GM18526 (cell line): ENCODE measurements around the gene CLPSL1.

ENCODE experiments used
- POLR2A ChIP-seq: IDR thresholded peaks from 3 replicates; pipeline ENCODE4 v1.6.1; 2011; ENCODE audit not compliant: insufficient read length; ENCODE audit errors: extremely low read depth

The CLPSL1 gene

GRCh38 chr6:35752330-35752729, 28.5 kb upstream of the CLPSL1 start:
- TF ChIP-seq POLR2A, result no peak

GRCh38 chr6:35754452-35755277, 26.2 kb upstream of the CLPSL1 start:
- no peak for TF ChIP-seq POLR2A

GRCh38 chr6:35755278-35755924, 25.4 kb upstream of the CLPSL1 start:
- no peak for TF ChIP-seq POLR2A

GRCh38 chr6:35757456-35758123, 23.2 kb upstream of the CLPSL1 start:
- TF ChIP-seq POLR2A, result no peak

GRCh38 chr6:35759426-35759825, 21.4 kb upstream of the CLPSL1 start:
- no peak for TF ChIP-seq POLR2A

GRCh38 chr6:35765739-35766138, 15.1 kb upstream of the CLPSL1 start:
- TF ChIP-seq POLR2A, result no peak

- no peak for TF ChIP-seq POLR2A
Observed at GRCh38 chr6:35769211-35769610, 11.6 kb upstream of the CLPSL1 start.

GRCh38 chr6:35771343-35771627, 9.5 kb upstream of the CLPSL1 start:
- no peak for TF ChIP-seq POLR2A

GRCh38 chr6:35774116-35774794, 6.6 kb upstream of the CLPSL1 start:
- TF ChIP-seq POLR2A, result no peak

- TF ChIP-seq POLR2A, result no peak
Observed at GRCh38 chr6:35775031-35775430, 5.8 kb upstream of the CLPSL1 start.

- TF ChIP-seq POLR2A, result no peak
Observed at GRCh38 chr6:35776364-35777215, 4.2 kb upstream of the CLPSL1 start, which contains the start of gene CLPSL2. TSS of gene CLPSL2 (plus strand) at chr6:35776598. CDS start at chr6:35776619, 21 bp downstream.

GRCh38 chr6:35777356-35778102, 3.3 kb upstream of the CLPSL1 start:
- no peak for TF ChIP-seq POLR2A

- TF ChIP-seq POLR2A, result no peak
Observed at GRCh38 chr6:35778437-35778836, 2.4 kb upstream of the CLPSL1 start.

GRCh38 chr6:35781290-35781689, 471 bp downstream of the CLPSL1 start:
- TF ChIP-seq POLR2A, result no peak
